Glomerular visceral epithelial cell (primary cell): Measurements from ENCODE around the gene VAPA.
"Not testable (repeated sequence)": the region's sequence is repeated elsewhere in the genome, so short reads cannot be mapped to it uniquely, and the experiment has no call there.

Experiments used
- DNase-seq: peaks from one replicate; pipeline ENCODE4 v3.0.0-alpha.2; 2016; ENCODE audit errors: extremely low spot score

VAPA gene

DNA sequence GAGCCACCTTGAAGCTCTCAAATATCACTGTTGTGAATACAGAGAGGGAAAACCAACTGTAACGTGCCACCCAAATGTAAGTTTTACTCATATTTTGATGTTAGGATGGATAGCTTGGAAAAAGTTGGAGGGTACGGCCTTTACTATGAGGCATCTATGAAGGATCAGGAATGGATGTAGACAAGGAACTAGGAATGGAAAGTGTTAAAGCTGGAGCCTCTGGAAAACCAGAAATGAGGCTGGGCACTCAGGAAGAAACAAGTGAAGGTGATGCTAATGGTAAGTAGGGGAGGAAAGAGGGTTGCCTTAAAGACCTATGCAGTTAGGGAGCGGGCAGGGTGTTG, 27.8 kb upstream of the VAPA start:
- DNase-seq, result no peak

DNA sequence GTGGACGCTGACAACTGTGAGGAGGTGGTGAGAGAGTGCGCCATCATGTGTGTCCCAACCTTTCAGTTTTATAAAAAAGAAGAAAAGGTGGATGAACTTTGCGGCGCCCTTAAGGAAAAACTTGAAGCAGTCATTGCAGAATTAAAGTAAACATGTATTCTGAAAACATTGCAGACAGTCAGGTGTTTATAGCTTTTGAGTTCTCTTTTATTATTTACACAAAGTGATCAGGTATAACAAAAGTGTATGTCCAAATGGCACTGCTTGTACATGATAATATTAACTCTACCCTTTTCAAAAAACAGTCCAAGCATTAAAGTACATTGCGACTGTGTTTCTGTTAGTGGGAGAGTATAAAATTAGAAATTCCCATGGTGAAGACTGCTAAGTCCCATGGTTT, 25.8 kb upstream of the VAPA start:
- DNase-seq, result no peak

DNA sequence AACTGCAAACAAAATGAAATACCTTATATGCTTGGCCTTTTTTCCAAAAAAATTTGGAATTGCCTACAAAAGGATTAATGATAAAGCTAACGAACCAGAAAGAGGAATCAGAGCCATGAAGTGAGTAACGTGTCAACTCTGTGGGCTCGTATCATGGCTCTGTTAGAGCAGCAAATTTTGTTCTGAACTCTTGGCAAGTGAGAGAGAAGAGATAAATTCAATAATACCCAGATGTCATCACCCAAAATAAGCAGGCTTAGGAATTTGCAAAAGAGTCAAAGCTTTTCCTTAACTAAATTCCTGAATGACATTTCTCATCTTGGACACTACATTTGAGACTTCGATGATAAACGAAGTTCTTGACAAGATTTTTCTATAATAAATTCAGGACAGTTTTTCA, 23.6 kb upstream of the VAPA start:
- no peak for DNase-seq

DNA sequence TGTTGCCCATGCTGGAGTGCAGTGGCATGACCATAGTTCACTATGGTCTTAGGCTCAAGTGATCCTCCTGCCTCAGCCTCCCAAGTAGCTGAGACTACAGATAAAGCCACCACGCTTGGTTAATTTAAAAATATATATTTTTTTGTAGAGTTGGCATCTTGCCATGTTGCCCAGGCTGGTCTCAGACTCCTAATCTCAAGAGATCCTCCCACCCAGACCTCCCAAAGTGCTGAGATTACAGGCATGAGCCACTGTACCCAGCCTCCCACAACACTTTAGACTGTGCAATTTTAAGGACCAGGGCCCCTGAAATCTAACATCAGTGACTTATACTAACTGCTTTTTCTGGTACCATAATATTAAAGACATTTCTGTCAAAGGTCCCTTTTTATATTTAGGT, 22.9 kb upstream of the VAPA start:
- DNase-seq, result no peak

DNA sequence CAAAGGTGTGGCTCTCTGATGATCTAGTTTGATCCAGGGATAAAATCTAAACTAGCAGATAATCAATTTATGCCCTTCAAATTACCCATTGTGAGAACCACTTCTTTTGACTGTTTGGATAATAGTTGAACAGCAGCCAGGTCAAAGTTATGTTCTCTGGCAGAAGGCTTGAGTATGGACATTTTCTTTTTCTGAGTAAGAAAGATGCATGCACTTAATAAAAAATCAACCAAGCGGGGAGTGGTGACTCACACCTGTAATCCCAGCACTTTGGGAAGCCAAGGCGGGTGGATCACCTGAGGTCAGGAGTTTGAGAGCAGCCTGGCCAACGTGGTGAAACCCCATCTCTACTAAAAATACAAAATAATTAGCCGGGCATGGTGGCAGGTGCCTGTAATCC, 22.3 kb upstream of the VAPA start:
- DNase-seq, result peak; percentile 45

DNA sequence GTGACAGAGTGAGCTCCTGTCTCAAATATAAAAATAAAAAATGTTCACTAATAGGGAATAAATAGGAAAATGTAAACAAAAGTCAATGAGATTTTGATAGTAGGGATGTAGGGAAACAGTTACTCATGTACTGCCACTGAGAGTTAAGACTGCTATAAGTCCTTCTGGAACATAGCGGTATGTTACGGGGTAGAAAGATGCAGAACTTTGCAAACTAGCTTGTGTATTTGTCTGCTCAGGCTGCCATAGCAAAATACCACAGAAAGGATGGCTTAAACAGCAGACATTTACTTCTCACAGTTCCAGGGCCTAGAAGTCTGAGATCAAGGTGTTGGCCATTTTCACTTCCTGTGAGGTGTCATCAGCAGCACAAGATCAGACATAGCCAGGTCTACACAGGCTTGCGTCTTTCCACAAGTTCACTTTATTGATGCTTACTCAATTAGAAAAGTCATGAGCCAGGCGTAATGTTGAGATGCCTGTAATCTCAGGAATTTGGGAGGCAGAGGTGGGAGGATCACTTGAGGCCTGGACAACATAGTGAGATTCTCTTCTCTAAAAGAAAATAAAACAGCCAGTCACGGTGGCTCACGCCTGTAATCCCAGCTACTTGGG, 19.3 kb upstream of the VAPA start:
- DNase-seq, result no peak

DNA sequence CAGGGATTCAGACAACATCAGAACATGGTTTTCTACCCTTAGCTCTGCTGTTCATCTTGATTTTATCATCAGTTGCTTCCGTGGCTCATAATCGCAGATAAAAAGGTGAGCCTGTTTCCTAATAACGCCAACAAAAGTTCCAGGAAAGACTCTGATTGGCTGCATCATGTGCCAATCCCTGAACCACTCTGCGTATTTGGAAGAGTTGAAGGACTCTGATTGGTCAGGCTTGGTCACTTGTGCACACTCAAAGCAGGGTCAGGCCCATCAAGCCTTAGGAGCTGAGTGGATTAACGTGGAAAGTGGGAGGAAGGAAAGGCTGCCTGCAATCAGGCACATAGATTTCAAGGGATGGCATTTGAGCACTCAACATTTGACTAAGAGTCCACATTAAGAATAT, 16.7 kb upstream of the VAPA start:
- DNase-seq, result no peak

DNA sequence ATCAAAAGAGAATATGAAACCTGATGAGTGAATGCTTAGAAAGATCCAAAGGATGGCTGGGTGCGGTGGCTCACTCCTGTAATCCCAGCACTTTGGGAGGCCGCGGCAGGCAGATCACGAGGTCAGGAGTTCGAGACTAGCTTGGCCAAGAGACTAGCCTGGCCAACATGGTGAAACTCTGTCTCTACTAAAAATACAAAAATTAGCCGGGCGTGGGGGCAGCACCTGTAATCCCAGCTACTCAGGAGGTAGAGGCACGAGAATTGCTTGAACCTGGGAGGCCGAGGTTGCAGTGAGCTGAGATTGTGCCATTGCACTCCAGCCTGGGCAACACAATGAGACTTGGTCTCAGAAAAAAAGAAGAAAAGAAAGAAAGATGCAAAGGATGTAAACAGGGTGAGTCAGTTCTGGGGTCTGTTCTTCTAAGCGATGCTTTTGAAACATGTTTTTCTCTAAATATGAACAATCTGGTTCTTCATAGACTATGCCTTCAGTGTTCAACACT, 16.0 kb upstream of the VAPA start:
- not testable (repeated sequence) for DNase-seq

DNA sequence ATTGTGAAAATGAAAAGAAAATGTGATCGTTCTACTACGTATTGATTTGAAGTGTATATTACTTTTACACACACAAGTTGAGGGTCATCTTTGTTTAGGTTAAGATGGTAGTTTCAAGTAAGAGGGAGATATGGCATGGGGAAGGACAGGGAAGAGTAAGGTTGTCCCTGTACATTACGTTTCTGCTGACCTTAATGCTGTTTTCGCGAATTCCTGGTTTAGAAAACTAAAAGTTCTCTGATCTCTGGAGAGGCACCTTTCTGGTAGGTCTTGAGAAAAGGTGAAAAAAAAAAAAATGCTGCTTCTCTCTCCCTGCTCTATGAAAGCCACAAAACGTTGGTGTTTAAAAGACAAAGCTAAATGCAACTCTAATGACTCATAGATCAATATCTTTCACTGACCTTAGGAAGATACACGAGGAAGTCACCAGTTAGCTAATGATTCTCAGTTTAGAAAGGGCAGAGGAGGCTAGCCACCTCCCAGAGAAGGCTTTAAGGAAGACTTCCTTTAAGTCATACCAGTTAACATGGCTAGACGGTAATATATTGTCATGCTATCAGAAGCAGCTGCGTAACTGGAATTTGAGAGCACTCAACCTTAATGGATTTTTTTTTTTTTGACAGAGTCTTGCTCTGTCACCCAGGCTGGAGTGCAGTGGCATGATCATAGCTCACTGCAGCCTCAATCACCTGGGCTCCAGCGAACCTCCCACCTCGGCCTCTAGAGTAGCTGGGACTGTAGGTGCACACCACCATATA, 14.8 kb upstream of the VAPA start:
- peak; percentile 67 for DNase-seq

DNA sequence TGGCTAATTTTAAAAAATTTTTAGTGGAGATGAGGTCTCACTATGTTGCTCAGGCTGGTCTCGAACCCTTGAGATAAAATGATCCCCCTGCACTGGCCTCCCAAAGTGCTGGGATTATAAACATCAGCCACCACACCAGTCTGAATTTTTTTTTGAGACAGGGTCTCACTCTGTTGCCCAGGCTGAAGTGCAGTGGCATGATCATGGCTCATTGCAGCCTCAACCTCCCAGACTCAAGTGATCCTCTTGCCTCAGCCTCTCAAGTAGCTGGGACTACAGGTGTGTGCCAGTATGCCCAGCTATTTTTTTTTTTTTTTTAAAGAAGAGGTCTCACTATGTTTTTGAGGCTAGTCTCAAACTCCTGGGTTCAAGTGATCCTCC, 14.3 kb upstream of the VAPA start:
- DNase-seq, result not testable (repeated sequence)

DNA sequence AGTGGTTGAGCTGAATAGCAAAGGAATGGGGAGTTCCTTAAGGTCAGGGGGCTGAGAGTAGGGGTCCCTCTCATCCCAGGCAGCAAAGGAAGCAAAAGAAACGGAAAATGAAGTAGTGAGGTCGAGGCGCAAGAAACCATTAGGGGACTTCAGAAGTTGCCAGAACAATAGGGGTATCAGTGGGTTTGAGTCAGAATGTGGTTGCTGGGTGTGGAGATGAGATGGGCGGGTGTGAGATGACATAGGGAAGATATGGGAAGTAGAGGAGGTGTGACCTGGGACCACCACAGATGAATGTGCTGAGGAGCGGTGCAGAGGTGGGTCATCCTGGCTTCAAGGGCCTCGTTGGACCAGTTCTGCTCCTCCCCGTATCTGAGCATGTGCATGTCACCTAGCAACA, 13.1 kb upstream of the VAPA start:
- no peak for DNase-seq

DNA sequence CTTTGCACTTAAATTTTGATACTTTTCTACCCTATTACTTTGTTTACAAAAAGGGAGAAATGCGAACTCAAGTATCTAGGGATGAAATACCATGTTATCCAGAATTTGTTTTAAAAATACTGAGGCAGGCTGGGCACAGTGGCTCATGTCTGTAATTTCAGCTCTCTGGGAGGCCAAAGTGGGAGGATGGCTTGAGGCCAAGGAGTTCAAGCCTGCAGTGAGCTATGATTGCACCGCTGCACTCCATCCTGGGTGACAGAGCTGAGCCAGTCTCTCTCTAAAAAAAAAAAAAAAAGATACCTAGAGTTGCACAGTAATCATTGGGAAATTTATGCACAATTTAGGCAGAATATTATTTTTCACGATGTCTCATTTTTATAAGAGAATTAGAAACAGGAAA, 12.4 kb upstream of the VAPA start:
- DNase-seq, result peak; percentile 49

DNA sequence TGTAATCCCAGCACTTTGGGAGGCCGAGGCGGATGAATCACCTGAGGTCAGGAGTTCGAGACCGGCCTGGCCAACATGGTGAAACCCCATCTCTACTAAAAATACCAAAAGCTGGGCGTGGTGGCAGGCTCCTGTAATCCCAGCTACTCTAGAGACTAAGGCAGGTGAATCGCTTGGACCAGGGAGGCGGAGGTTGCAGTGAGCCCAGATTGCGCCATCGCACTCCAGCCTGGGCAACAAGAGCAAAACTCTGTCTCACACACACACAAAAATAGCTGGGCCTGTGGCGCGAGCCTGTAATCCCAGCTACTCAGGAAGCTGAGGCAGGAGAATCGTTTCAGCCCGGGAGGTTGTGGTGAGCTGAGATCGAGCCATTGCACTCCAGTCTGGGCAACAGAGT, 11.6 kb upstream of the VAPA start:
- DNase-seq, result not testable (repeated sequence)

DNA sequence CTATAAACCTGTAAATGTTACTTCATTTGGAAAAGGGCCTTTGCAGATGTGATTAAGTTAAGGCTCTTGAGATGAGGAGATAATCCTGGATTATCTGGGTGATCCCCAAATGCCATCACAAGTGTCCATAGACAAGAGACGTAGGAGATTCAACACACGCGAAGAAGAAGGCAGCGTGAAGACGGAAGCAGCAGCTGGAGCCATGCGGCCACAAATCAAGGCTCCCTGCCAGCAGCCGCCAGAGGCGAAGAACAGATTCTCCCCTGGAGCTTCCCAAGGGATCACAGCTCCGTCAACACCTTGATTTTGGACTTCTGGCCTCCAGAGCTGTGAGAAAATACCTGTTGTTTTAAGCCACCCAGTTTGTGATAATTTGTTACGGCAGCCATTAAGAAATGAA, 11.0 kb upstream of the VAPA start:
- DNase-seq, result no peak

DNA sequence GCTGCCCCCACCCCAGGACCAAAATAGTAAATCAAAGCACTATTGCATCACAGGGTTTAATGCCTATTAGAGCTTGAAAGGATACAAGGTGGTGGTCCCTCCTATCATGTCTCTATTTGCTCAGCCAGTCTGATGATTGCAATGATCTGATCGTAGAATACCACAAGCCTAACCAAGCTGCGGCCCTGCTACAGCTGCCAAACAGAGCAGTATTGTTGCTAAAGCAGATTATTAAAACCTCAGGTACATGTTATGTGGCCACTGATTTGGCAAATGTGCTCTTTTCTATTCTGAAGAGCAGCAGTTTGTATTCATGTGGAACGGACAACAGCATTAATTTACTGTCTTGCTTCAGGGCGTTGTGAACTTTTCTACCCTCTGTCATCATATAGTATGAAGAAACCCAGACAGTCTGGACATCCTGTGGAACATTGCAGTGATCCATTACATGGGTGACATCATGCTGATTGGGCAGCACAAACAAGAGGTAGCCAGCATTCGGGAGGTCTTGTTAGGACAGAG, 8.4 kb upstream of the VAPA start:
- DNase-seq, result peak; percentile 68

DNA sequence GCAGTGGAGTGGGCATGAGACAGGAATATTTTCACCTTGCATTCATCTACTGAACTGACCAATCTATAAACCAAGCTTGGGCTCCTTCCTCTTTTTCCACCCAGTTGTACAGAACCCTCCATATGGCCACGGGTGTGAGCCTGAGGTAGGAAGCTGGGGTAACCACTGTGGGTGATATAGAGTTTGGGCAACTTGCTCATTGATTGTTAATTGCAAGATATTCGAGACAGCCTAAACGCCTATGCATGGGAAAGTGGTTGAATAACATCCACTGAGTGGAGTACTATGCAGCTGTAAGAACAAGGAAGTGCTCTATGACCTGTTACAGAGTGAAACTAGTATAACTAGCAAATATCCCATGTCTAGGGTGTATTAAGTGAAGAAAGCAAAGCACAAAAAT, 7.3 kb upstream of the VAPA start:
- no peak for DNase-seq

DNA sequence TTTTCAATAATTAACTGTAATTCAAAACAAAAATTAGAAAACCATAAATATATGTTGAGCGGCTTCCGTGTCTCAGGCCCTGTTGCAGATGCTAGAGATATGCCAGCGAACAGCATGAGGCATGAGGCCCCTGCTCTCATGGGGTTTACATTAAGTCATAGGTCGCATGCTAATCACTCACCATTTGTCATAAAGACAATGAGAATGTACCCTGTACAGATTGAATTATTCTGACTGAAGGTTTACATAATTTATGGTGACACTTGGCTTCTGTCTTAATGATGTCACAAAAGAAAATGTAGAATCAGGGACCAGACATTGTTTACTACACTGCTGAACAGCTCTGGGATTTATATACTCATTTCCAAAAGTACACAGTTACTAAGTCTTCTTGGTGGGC, 5.9 kb upstream of the VAPA start:
- DNase-seq, result no peak

DNA sequence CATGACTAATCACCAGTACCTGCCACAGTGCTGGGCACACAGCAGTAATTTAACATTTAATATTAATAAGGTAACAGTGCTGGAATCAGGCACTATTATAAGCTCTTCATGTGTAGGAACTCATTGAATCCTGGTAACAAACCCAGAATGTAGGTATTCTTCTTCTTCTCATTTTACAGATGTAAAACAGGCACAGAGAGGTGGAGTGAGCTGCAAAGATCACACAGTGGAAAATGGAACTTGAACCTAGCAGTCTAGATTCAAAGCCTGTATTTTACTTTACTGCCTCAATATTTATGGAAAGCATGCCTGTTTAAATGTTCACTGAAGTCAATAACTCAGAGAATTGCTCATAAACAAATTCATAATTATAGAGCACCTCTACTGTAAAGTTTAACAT, 3.7 kb upstream of the VAPA start:
- no peak for DNase-seq

DNA sequence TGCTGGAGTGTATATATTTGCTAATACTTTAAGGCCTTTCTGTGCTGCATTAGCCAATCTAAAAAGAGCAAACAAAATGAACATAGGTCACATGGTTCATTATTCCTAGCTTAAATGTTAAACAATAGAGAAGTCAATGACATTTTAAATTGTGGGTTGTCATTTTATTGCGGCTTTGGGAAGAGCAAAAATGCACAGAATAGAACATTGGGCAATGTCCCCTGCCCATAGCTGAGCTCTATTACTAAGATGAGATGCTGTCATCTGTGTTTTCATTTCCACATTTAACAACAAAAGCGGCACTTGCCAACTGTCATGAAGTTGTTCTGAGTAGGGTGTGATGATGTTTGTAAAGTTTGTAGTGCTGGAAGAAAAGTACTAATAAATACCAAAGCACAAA, 3.2 kb upstream of the VAPA start:
- no peak for DNase-seq

DNA sequence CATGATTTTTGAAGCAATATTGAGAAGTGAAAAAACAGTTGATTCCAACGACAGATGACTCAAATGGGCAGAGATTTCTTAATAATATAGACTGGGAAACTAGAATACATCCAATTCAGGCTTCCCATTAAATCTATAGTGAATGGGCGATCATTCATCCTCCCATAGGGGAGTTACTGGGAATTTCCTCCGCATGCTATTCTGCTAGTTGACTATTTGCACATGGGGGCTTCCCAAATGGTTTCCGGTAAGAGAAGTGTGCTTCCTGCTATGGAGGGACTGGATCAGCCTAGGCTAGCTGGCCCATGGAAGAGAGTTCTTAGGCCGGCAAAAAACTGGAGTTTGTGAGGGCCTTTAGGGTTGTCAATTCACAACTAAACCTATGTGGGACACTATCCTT, 2.6 kb upstream of the VAPA start:
- no peak for DNase-seq

DNA sequence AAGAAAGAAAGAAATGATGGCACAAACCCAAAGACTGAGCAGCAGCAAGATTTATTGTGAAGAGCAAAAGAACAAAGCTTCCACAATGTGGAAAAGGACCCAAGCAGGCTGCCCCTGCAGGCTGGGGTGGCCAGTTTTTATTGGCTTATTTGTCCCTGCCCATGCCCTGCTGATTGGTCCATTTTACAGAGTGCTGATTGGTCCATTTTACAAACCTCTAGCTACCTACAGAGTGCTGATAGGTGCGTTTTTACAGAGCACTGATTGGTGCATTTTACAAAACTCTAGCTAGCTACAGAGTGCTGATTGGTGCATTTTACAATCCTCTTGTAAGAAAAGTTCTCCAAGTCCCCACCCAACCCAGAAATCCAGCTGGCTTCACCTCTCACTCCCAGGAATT, 1.5 kb upstream of the VAPA start:
- not testable (repeated sequence) for DNase-seq

DNA sequence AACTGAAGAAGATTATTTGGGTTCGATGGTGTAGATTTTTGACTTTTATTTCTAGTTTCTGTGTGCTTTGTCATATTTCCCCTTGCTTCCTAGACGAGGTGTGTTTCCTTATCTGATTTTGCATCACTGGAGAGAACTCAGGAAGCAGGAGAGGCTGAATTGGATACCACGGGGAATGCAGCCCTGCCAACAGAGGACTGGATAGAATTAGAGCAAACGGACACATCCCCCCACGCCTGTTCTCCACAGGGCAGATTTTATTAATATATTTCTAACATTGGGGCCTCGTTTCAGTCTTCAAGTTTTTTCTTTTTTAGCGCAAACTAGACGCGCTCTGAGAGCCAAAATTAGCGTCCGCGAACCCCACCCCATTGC, 678 bp upstream of the VAPA start:
- no peak for DNase-seq

DNA sequence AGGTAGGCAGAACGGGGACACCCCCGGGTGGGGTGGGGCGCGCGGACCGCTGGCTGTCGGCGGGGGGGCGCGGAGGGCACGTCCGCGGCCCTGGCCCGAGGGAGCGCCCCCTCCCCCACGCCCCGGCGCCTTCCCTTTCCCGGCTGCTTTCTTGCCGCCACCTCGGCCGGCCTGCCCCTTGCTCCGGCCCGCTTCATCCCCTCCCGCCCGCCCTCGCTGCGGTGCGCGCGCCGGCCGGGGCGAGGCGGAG, 443 bp downstream of the VAPA start:
- peak; percentile 50 for DNase-seq
